Activated T-helper 1 cell treated with anti-CD3 and anti-CD28 coated beads, Interleukin-12 subunit alpha, Interleukin-12 subunit beta, Interleukin-2, Interleukin-4 antibody, amounts not matched to agents 30 ng/mL and 10 ng/mL and 1 ng/mL, durations not matched to agents 14 hours and 24 hours and 36 hours (primary cell): ENCODE data around the gene TAF15. TPM values are rescaled to one million over a fixed set of nuclear protein-coding genes. Genes with fewer than 3 reads are reported as not detected.

ENCODE experiments used
- DNase-seq: peaks from one replicate; pipeline ENCODE4 v3.0.0; 2021; ENCODE audit warnings: low spot score
- H3K27ac Mint-ChIP-seq: one replicate; pipeline ENCODE4 v1.8.0; 2021; ENCODE audit warnings: mild to moderate bottlenecking, mixed read lengths
- H3K27me3 Mint-ChIP-seq: one replicate; pipeline ENCODE4 v1.8.0; 2022; ENCODE audit warnings: mild to moderate bottlenecking, moderate library complexity, mixed read lengths; ENCODE audit not compliant: insufficient read depth
- H3K36me3 Mint-ChIP-seq: one replicate; pipeline ENCODE4 v1.8.0; 2021; ENCODE audit warnings: low read depth, mixed read lengths
- H3K4me1 Mint-ChIP-seq: one replicate; pipeline ENCODE4 v1.8.0; 2021; ENCODE audit warnings: low read depth, mixed read lengths
- H3K4me3 Mint-ChIP-seq: one replicate; pipeline ENCODE4 v1.8.0; 2021; ENCODE audit warnings: mild to moderate bottlenecking, moderate library complexity, mixed read lengths
- H3K9me3 Mint-ChIP-seq: one replicate; pipeline ENCODE4 v1.8.0; 2021; ENCODE audit warnings: mixed read lengths
- intact Hi-C: fragments of 100-400 bp; cut with micrococcal nuclease; formaldehyde crosslinking; loops from one replicate; pipeline ENCODE4 v1.15.1; 2024
- total RNA-seq: library from RNA; stranded (reverse); gene quantifications from 2 replicates; pipeline ENCODE4 v1.2.3, GENCODE V29; 2022

The TAF15 gene
- total RNA-seq, 1 donor from 2014 or later: 311 TPM

- H3K4me1 Mint-ChIP-seq: peaks cover 63% of the 10 kb centered on the region
- H3K27me3 Mint-ChIP-seq: no peaks in the 10 kb centered on the region
- DNase-seq: peak; percentile 80
- peak overlapping the region; percentile 94 for H3K27ac Mint-ChIP-seq
- H3K36me3 Mint-ChIP-seq: peaks cover 3% of the 10 kb centered on the region
- H3K9me3 Mint-ChIP-seq: peaks cover 4% of the 10 kb centered on the region
- H3K4me3 Mint-ChIP-seq: peak overlapping the region; percentile 19
- intact Hi-C loops: loop anchor here (5.0 to 10.0 kb wide), 2 partner anchors 182 to 1954 kb away; no protein-coding TSS in a partner anchor
These were observed 81.5 kb downstream of the TAF15 start for GRCh38 chr17:35890774-35891155.

- DNase-seq: no peak
- H3K27me3 Mint-ChIP-seq: no peaks in the 10 kb centered on the region
- intact Hi-C loops: loop anchor here (5.0 to 10.0 kb wide), 2 partner anchors 181 to 1954 kb away; no protein-coding TSS in a partner anchor
- H3K27ac Mint-ChIP-seq: peak overlapping the region; percentile 94
- peaks cover 4% of the 10 kb centered on the region for H3K9me3 Mint-ChIP-seq
- H3K36me3 Mint-ChIP-seq: peaks cover 3% of the 10 kb centered on the region
- H3K4me1 Mint-ChIP-seq: peaks cover 68% of the 10 kb centered on the region
- H3K4me3 Mint-ChIP-seq: peak overlapping the region; percentile 19
These were observed 82.0 kb downstream of the TAF15 start for GRCh38 chr17:35891269-35891668.

DNA sequence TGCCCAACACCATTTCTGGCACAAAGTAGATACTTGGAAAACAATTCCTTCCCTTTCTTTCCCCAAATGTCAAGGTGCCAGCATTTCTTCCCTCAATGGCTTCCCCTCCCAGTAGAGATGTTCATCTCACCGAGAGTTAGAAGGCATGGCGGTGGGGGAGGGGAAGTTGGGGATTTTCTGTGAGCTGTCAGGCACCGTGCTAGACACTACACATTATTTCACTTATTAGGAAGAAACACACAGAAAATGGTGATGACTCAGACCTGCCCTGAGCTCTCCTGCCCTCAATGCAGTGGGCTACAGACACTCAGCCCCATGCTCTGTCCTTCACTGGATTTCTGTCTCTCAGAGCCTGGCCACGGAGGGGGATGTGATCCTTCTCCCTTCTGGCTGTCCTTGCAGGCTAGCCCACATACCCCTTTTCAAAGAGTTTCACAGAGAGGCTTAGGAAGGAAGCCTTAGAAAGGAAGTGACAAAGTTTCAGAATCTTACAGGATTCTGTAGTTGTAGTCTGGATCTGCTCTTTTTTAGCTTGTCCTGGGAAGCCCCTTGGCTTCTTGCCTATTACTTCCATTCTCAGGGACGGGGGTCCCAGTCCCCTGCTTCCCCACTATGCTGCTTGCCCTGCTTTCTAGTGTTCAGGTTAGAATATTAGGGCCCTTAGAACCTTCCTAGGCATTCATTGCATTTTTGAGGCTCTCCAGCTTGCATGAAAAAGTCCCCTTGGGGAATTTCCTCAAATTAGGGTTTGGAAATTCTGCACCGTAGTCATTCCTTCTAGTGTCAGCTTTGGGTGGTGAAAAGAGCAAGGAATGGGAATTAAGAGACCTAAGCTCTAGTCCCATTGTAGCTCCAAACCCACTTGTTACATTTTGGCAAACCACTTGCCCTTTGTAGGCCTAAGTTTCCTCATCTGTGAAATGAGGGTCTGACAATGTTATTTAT lies 83.1 kb downstream of the TAF15 start:
- H3K4me3 Mint-ChIP-seq: peak overlapping the region; percentile 71
- peaks cover 4% of the 10 kb centered on the region for H3K9me3 Mint-ChIP-seq
- H3K36me3 Mint-ChIP-seq: peaks cover 3% of the 10 kb centered on the region
- H3K27me3 Mint-ChIP-seq: no peaks in the 10 kb centered on the region
- DNase-seq: peak; percentile 44
- H3K27ac Mint-ChIP-seq: peak overlapping the region; percentile 94
- intact Hi-C loops: loop anchor here (5.0 to 10.0 kb wide), 2 partner anchors 180 to 1952 kb away; no protein-coding TSS in a partner anchor
- H3K4me1 Mint-ChIP-seq: peaks cover 66% of the 10 kb centered on the region

DNA sequence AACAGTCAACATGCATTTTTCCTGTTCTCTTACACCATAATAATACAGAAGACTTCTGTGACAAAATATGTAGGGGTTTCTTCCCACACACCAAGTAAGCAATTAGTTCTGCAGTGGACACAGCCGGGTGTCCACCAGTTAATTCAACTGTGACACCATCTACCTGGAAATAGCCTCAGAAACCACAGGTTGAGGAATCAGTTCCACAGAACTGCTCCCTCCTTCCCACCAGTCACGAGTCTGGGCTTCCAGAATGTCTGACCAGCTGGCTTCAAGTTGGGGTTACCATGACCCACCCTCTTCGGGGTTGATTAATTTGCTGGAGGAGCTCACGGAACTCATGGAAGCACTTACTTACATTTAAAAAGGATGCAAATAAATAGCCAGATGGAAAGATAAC lies 84.5 kb downstream of the TAF15 start:
- Mint-ChIP-seq H3K27ac (no peak overlapping the region), H3K36me3 (peaks cover 3% of the 10 kb centered on the region), H3K4me3 (no peak overlapping the region), H3K4me1 (peaks cover 73% of the 10 kb centered on the region), H3K9me3 (peaks cover 4% of the 10 kb centered on the region), H3K27me3 (no peaks in the 10 kb centered on the region)
- intact Hi-C loops: loop anchor here (5.0 to 10.0 kb wide), 2 partner anchors 179 to 1951 kb away; no protein-coding TSS in a partner anchor
- DNase-seq: no peak

DNA sequence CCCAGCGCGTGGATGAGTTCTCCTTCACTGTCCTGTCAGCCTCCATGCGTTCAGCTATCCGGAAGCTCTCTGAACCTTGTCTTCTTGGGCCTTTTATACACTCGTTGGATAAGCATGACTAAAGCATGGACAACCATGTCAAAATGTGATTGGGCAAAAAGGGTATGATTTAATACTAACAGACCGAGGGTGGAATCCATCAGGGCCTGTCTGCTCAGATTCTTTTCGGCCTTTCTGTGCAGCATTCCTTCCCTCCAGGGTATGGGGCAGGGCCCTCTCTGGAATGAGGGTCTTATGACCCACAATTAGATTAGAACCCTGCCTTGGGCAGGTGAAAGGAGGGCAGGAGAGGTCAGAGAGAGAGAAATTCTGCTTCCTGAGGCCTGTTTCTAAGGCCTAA lies 84.9 kb downstream of the TAF15 start:
- no peak overlapping the region for H3K27ac Mint-ChIP-seq
- no peak for DNase-seq
- intact Hi-C loops: loop anchor here (5.0 to 10.0 kb wide), 2 partner anchors 178 to 1951 kb away; no protein-coding TSS in a partner anchor

DNA sequence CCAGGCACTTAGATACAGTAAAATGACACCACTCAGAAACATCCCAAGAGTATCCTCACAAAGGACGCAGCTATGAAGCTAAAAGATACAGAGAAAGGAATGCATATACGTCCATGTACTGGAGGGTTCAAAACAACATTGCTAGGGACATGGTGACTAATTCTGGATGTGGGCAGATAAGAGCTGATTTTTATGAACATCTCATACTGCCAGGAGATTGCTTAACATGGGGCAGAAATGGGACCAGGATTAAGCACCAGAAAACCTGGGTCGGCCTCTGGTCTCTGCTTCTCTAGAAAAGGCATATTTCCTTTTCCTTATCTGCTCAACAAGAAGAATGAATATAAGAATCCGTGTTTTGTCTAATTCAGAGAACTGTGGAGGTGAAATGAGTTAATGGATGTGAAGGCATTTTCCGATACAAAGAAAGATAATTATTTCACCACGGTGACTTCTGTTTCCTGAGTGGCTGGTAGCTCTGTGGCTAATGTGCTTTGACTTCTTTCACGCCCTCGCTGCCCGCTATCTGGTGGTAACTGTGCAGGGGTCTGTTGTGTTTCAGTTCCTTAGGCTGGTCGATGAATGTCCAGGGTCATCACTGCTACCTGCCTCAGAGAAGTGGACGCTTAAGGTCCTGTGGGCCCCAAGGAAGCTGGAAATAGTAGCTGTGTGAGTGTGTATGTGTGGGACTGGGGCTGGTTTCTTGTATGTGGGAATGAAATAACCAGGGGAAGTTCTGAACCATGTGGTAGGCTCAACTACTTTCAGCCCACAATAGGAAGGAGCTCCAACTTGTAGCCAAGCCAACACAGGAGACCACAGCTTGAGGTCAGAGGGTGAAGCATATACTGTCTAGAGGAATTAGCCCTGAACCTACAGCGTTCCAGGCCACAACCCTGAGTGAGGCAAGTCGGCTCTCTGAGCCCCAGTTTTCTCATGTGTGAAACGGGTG lies 86.6 kb downstream of the TAF15 start:
- Mint-ChIP-seq H3K27me3 (peaks cover 2% of the 10 kb centered on the region), H3K36me3 (peaks cover 2% of the 10 kb centered on the region), H3K27ac (peak overlapping the region; percentile 94), H3K4me1 (peaks cover 72% of the 10 kb centered on the region), H3K9me3 (peaks cover 4% of the 10 kb centered on the region), H3K4me3 (peak overlapping the region; percentile 27)
- intact Hi-C loops: loop anchor here (1.0 to 10.0 kb wide), 5 partner anchors 15 to 1949 kb away; partner anchors contain the start of genes CCL3, CCL5 and RDM1
- DNase-seq: peak; percentile 33

More for the DNA sequence above, 84.9 kb downstream of the TAF15 start:
- Mint-ChIP-seq H3K27me3 (no peaks in the 10 kb centered on the region), H3K4me1 (peaks cover 73% of the 10 kb centered on the region), H3K36me3 (peaks cover 2% of the 10 kb centered on the region), H3K9me3 (peaks cover 4% of the 10 kb centered on the region), H3K4me3 (no peak overlapping the region)

Other genes starting within 250 kb of the TAF15 start
- gene SLFN14, start 248.7 kb upstream of the TAF15 start, total RNA-seq: 0.05 and 0.10 TPM in 2 replicates
- gene PEX12, start 230.9 kb upstream of the TAF15 start, total RNA-seq: 5.0 and 5.9 TPM in 2 replicates
- gene AP2B1, start 222.2 kb upstream of the TAF15 start, total RNA-seq: 156 and 167 TPM in 2 replicates
- 1.0 and 1.3 TPM in 2 replicates for gene RASL10B, start 77.8 kb upstream of the TAF15 start, total RNA-seq
- 0.08 TPM in 1 of 2 replicates, not detected in the other for gene GAS2L2, start 56.2 kb upstream of the TAF15 start, total RNA-seq
- gene C17orf50, start 48.6 kb upstream of the TAF15 start, total RNA-seq: not detected in 2 replicates
- not detected in 2 replicates for gene MMP28, start 13.8 kb upstream of the TAF15 start, total RNA-seq
- gene HEATR9, start 59.4 kb downstream of the TAF15 start, total RNA-seq: 0.13 TPM in 1 of 2 replicates, not detected in the other
- gene CCL5, start 70.9 kb downstream of the TAF15 start, total RNA-seq: 25.4 and 30.2 TPM in 2 replicates
- 1.7 and 2.3 TPM in 2 replicates for gene RDM1, start 121.3 kb downstream of the TAF15 start, total RNA-seq
- gene LYZL6, start 134.2 kb downstream of the TAF15 start, total RNA-seq: not detected in 2 replicates
- gene CCL16, start 172.0 kb downstream of the TAF15 start, total RNA-seq: not detected in 2 replicates
- not detected in 2 replicates for gene CCL14, start 177.2 kb downstream of the TAF15 start, total RNA-seq
- not detected in 2 replicates for gene CCL15, start 192.1 kb downstream of the TAF15 start, total RNA-seq
- gene CCL23, start 208.5 kb downstream of the TAF15 start, total RNA-seq: not detected in 2 replicates